ENCODE results near the gene ADAMTS2. TPM values are rescaled to one million over a fixed set of nuclear protein-coding genes. Genes with fewer than 3 reads are reported as not detected.
A peak's percentile ranks its signal among the peaks of the same experiment; 100 is the strongest.
"Not testable (repeated sequence)": the region's sequence is repeated elsewhere in the genome, so short reads cannot be mapped to it uniquely, and the experiment has no call there.

Gene ADAMTS2
- total and polyA plus RNA-seq, 4 donors: 12.5 to 27.1 (median 19.7) TPM

GRCh38 chr5:179284751-179285631 is 60.3 kb downstream of the ADAMTS2 start:
- H3K27ac ChIP-seq (ENCODE audit: low read depth, low read length): no peak overlapping the region

DNA sequence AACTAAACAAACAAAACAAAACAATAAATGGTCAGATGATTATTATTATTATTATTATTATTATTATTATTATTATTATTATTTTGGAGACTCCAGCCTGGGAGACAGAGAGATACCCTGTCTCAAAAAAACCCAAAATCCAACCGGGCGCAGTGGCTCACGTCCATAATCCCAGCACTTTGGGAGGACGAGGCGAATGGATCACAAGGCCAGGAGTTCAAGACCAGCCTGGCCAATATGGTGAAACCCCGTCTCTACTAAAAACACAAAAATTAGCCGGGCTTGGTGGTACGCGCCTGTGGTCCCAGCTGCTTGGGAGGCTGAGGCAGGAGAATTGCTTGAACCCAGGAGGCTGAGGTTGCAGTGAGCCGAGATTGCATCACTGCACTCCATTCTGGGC is 61.4 kb downstream of the ADAMTS2 start:
- not testable (repeated sequence) for H3K9me3 ChIP-seq (ENCODE audit: control insufficient read depth, insufficient read depth, low read length); H3K36me3 ChIP-seq (ENCODE audit: control insufficient read depth, insufficient read depth, low read length); H3K27ac ChIP-seq (ENCODE audit: low read depth, low read length); H3K27me3 ChIP-seq (ENCODE audit: control insufficient read depth, insufficient read depth, low read length); DNase-seq (ENCODE audit: low read depth in 4 of 6, low spot score in 6 of 6); H3K4me3 ChIP-seq (ENCODE audit: low read depth, low read length)
- peaks cover 31% of the 10 kb centered on the region for H3K4me1 ChIP-seq (ENCODE audit: control insufficient read depth, insufficient read depth, low read length)
- 97% methylated on average over 9 of the region's 10 CpGs for WGBS (ENCODE audit: insufficient coverage)

More at GRCh38 chr5:179284751-179285631, 60.3 kb downstream of the ADAMTS2 start:
- no peaks in the 10 kb centered on the region for H3K9me3 ChIP-seq (ENCODE audit: control insufficient read depth, insufficient read depth, low read length)
- H3K27me3 ChIP-seq (ENCODE audit: control insufficient read depth, insufficient read depth, low read length): no peaks in the 10 kb centered on the region
- H3K4me1 ChIP-seq (ENCODE audit: control insufficient read depth, insufficient read depth, low read length): peaks cover 31% of the 10 kb centered on the region
- no peaks in the 10 kb centered on the region for H3K36me3 ChIP-seq (ENCODE audit: control insufficient read depth, insufficient read depth, low read length)
- no peak overlapping the region for H3K4me3 ChIP-seq (ENCODE audit: low read depth, low read length)
- WGBS (ENCODE audit: insufficient coverage): 48% methylated on average over 17 of the region's 23 CpGs
- peak in 1 of 6 donors; percentile 49 for DNase-seq (ENCODE audit: low read depth in 4 of 6, low spot score in 6 of 6)

- Histone ChIP-seq H3K4me1 (ENCODE audit: control insufficient read depth, insufficient read depth, low read length) (peaks cover 15% of the 10 kb centered on the region), H3K27ac (ENCODE audit: low read depth, low read length) (no peak overlapping the region), H3K36me3 (ENCODE audit: control insufficient read depth, insufficient read depth, low read length) (no peaks in the 10 kb centered on the region), H3K9me3 (ENCODE audit: control insufficient read depth, insufficient read depth, low read length) (no peaks in the 10 kb centered on the region), H3K4me3 (ENCODE audit: low read depth, low read length) (no peak overlapping the region), H3K27me3 (ENCODE audit: control insufficient read depth, insufficient read depth, low read length) (no peaks in the 10 kb centered on the region)
- DNase-seq (ENCODE audit: low read depth in 4 of 6, low spot score in 6 of 6): no peak
- WGBS (ENCODE audit: insufficient coverage): no CpG with 5 or more reads among the region's 1 CpG
Measured at GRCh38 chr5:179281694-179282093, 63.6 kb downstream of the ADAMTS2 start.

DNA sequence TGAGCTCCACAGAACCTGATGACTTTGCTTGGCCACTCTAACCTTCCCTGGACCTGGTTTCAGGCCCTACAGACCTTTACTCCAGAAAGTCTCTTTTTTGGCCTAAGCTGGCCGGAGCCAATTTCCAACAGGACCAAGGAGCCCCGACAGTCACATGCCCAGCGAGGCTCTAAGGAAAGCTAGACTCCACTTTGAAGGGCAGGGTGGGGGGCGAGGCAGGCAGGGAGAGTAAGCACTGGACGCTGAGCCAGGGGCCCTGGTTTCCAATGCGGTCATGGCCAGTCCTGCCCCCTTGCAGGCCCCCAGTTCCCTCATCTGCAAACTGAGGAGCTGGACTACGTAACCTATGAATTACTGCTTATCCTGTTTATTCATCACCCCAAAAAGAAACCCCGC is 65.2 kb downstream of the ADAMTS2 start:
- Histone ChIP-seq H3K36me3 (ENCODE audit: control insufficient read depth, insufficient read depth, low read length) (peaks cover 3% of the 10 kb centered on the region), H3K4me1 (ENCODE audit: control insufficient read depth, insufficient read depth, low read length) (peaks cover 12% of the 10 kb centered on the region), H3K27me3 (ENCODE audit: control insufficient read depth, insufficient read depth, low read length) (no peaks in the 10 kb centered on the region), H3K9me3 (ENCODE audit: control insufficient read depth, insufficient read depth, low read length) (no peaks in the 10 kb centered on the region), H3K4me3 (ENCODE audit: low read depth, low read length) (no peak overlapping the region), H3K27ac (ENCODE audit: low read depth, low read length) (no peak overlapping the region)
- WGBS (ENCODE audit: insufficient coverage): 93% methylated on average over 8 of the region's 8 CpGs
- no peak for DNase-seq (ENCODE audit: low read depth in 4 of 6, low spot score in 6 of 6)

DNA sequence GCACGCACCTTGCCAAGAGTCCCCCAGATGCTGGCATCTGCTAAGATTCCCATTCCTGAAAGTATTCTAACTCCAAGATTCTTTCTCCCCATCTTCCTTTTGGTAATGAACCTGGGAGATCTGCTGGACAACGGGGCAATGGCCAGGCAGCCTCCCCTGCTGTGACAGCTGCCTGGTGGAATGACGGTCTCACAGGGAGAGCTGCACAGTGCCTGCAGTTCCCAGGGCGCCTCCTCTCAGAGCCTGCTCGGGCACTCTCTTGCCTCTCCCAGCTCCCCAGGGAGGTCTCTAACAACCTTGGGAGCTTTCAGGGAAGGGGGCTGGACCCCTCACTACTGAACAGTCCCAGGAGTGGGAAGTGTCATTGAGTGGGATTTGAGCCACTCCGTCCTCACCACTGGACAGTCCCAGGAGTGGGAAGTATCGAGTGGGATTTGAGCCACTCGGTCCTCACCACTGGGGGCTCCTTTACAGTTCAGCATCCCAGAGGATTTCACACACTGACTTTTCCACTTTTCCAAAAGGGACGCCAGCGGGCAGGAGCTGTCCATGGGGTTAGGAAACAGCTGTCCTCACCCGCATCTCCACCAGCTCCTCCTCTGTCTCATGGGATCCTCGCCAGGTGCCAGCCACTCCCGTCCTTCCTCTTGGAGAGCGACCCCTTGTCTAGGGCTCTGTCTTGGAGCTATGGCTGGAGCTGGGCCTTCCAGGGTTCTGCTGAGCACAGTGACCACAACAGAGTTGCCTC is 65.7 kb downstream of the ADAMTS2 start:
- no peaks in the 10 kb centered on the region for H3K9me3 ChIP-seq (ENCODE audit: control insufficient read depth, insufficient read depth, low read length)
- 76% methylated on average over 13 of the region's 14 CpGs for WGBS (ENCODE audit: insufficient coverage)
- DNase-seq (ENCODE audit: low read depth in 4 of 6, low spot score in 6 of 6): no peak
- no peak overlapping the region for H3K4me3 ChIP-seq (ENCODE audit: low read depth, low read length)
- peaks cover 3% of the 10 kb centered on the region for H3K36me3 ChIP-seq (ENCODE audit: control insufficient read depth, insufficient read depth, low read length)
- no peaks in the 10 kb centered on the region for H3K27me3 ChIP-seq (ENCODE audit: control insufficient read depth, insufficient read depth, low read length)
- no peak overlapping the region for H3K27ac ChIP-seq (ENCODE audit: low read depth, low read length)
- peaks cover 13% of the 10 kb centered on the region for H3K4me1 ChIP-seq (ENCODE audit: control insufficient read depth, insufficient read depth, low read length)

GRCh38 chr5:179278546-179278945 is 66.7 kb downstream of the ADAMTS2 start:
- no peak for DNase-seq (ENCODE audit: low read depth in 4 of 6, low spot score in 6 of 6)
- WGBS (ENCODE audit: insufficient coverage): no CpG with 5 or more reads among the region's 5 CpGs

GRCh38 chr5:179278119-179278518 is 67.1 kb downstream of the ADAMTS2 start:
- Histone ChIP-seq H3K4me1 (ENCODE audit: control insufficient read depth, insufficient read depth, low read length) (peaks cover 17% of the 10 kb centered on the region), H3K27me3 (ENCODE audit: control insufficient read depth, insufficient read depth, low read length) (no peaks in the 10 kb centered on the region), H3K9me3 (ENCODE audit: control insufficient read depth, insufficient read depth, low read length) (no peaks in the 10 kb centered on the region), H3K4me3 (ENCODE audit: low read depth, low read length) (no peak overlapping the region), H3K36me3 (ENCODE audit: control insufficient read depth, insufficient read depth, low read length) (peaks cover 3% of the 10 kb centered on the region), H3K27ac (ENCODE audit: low read depth, low read length) (no peak overlapping the region)
- 53% methylated on average over 3 of the region's 10 CpGs for WGBS (ENCODE audit: insufficient coverage)
- DNase-seq (ENCODE audit: low read depth in 4 of 6, low spot score in 6 of 6): no peak

More at GRCh38 chr5:179278546-179278945, 66.7 kb downstream of the ADAMTS2 start:
- peaks cover 17% of the 10 kb centered on the region for H3K4me1 ChIP-seq (ENCODE audit: control insufficient read depth, insufficient read depth, low read length)
- H3K27me3 ChIP-seq (ENCODE audit: control insufficient read depth, insufficient read depth, low read length): no peaks in the 10 kb centered on the region
- H3K36me3 ChIP-seq (ENCODE audit: control insufficient read depth, insufficient read depth, low read length): peaks cover 3% of the 10 kb centered on the region
- H3K4me3 ChIP-seq (ENCODE audit: low read depth, low read length): no peak overlapping the region
- H3K9me3 ChIP-seq (ENCODE audit: control insufficient read depth, insufficient read depth, low read length): no peaks in the 10 kb centered on the region
- no peak overlapping the region for H3K27ac ChIP-seq (ENCODE audit: low read depth, low read length)

GRCh38 chr5:179276838-179277395 is 68.3 kb downstream of the ADAMTS2 start:
- WGBS (ENCODE audit: insufficient coverage): 85% methylated on average over 14 of the region's 17 CpGs
- H3K9me3 ChIP-seq (ENCODE audit: control insufficient read depth, insufficient read depth, low read length): no peaks in the 10 kb centered on the region
- H3K27me3 ChIP-seq (ENCODE audit: control insufficient read depth, insufficient read depth, low read length): no peaks in the 10 kb centered on the region
- peaks cover 26% of the 10 kb centered on the region for H3K4me1 ChIP-seq (ENCODE audit: control insufficient read depth, insufficient read depth, low read length)
- no peak overlapping the region for H3K4me3 ChIP-seq (ENCODE audit: low read depth, low read length)
- DNase-seq (ENCODE audit: low read depth in 4 of 6, low spot score in 6 of 6): no peak
- no peak overlapping the region for H3K27ac ChIP-seq (ENCODE audit: low read depth, low read length)
- H3K36me3 ChIP-seq (ENCODE audit: control insufficient read depth, insufficient read depth, low read length): peaks cover 11% of the 10 kb centered on the region

GRCh38 chr5:179275941-179276837 is 69.1 kb downstream of the ADAMTS2 start:
- Histone ChIP-seq H3K27ac (ENCODE audit: low read depth, low read length) (no peak overlapping the region), H3K4me3 (ENCODE audit: low read depth, low read length) (no peak overlapping the region), H3K27me3 (ENCODE audit: control insufficient read depth, insufficient read depth, low read length) (no peaks in the 10 kb centered on the region), H3K4me1 (ENCODE audit: control insufficient read depth, insufficient read depth, low read length) (peaks cover 32% of the 10 kb centered on the region), H3K9me3 (ENCODE audit: control insufficient read depth, insufficient read depth, low read length) (no peaks in the 10 kb centered on the region), H3K36me3 (ENCODE audit: control insufficient read depth, insufficient read depth, low read length) (peaks cover 13% of the 10 kb centered on the region)
- no peak for DNase-seq (ENCODE audit: low read depth in 4 of 6, low spot score in 6 of 6)
- 88% methylated on average over 23 of the region's 23 CpGs for WGBS (ENCODE audit: insufficient coverage)

Measured in spinal cord (tissue), 10 donors.